HG02852 (cell line): Measurements from ENCODE around the gene PITRM1.

Source experiments
- ATAC-seq: cut with Tn5 transposase; IDR thresholded peaks from one replicate; pipeline ENCODE4 v1.9.1; 2021; ENCODE audit warnings: mild to moderate bottlenecking, moderate library complexity; ENCODE audit not compliant: unreplicated experiment

Gene PITRM1

DNA sequence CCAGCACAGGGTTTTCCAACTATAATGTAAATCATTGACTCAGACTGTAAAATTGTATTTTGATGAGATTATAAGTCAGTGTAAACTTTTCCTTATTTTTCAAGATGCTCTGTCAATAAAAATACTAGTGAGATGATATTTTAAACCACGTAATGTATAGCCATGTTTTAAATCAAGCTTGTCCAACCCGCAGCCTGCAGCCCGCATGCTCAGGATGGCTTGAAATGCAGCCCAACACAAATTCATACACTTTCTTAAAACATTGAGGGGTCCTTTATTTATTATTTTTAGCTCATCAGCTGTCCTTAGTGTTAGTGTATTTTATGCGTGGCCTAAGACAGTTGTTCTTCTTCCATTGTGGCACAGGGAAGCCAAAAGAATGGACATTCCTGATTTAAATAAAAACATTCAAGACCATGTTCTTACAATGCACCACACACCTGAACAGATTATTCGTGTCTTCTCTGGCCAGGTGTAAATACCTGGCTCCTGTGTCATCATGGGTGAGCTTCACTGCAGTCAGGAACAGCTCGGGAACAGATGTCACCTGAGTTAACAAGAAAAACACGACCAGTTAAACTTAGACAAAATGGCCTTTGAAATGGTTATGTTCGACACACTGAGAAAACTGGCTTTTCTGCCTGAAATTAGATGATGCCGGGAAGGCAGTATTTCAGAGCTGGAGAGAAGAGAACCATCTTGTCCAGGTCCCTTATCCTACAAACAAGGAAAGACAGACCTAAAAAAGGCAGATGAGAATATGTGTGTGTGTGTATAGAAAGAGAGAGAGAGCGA lies 5.9 kb downstream of the PITRM1 start:
- ATAC-seq: no peak

DNA sequence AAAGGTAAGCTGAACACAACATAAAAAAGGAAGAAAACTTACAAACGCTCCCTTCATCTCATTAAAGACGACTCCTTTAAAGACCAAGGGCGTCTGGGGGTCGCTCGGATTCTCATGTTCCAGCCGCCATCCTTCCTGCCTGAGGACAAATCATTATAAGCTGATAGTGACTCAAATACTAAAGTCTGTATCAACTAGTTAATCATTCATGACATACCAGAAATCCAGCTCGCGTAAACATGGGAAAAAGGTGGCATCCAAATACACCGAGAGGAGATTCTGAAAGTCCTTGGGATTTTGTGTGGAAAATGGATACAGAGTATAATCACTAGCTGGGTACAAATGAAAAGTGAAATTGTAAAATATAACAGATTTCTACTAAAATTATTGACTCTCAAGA lies 7.4 kb downstream of the PITRM1 start:
- no peak for ATAC-seq

DNA sequence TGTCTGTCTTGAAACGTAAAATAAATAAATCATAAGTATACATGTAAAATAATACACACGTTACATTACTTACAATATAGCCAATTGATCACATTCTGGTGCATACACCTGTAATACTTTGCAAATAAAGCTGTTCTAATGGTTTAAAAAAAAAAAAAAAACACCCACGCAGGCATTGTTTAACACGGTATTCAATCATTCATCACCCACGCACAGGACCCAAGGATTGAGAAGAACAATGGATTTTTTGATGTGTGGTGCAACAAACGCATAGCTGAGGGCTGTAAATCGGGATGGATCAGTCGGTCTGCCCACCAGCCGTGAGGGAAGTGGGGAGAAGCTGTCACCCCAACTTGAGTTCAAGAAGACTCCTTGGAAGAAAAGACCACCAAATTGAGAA lies 8.7 kb downstream of the PITRM1 start:
- no peak for ATAC-seq

DNA sequence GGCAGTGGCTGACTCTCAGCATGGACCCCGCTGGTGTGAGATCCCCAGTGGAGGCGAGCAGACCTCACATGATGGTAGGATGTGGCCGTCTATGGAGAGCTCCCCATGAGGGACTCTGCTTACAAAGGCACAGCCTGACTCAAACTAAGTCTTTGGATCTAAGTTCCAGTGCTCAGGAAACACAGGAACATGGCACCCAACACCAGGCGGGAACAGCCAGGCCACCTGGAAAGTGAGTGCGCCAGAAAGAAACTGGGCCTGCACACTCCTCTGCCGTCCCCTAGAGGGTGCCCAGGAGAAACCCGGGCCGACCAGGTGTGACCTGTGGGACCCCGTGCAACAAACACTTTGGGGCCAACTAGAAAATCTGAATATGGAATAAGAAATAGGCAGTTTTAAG lies 10.0 kb downstream of the PITRM1 start:
- no peak for ATAC-seq

DNA sequence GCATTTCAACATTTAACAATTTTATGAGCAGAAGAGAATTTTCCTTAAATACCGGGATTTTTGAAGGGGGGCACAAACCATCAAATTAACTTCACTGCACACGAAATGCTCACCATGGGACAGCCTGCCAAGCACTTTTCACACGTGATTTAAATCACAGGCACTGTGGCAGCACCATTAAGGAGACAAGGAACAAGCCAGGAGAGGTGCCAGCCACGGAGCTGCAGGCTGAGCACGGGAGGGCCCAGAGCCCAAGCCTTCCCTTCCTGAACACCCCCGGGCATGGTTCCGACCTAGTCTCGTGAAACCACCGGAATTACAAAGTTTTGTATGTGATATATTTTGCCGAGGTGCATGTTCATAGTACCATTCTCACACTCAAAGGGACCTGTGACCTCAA lies 13.4 kb downstream of the PITRM1 start:
- no peak for ATAC-seq

DNA sequence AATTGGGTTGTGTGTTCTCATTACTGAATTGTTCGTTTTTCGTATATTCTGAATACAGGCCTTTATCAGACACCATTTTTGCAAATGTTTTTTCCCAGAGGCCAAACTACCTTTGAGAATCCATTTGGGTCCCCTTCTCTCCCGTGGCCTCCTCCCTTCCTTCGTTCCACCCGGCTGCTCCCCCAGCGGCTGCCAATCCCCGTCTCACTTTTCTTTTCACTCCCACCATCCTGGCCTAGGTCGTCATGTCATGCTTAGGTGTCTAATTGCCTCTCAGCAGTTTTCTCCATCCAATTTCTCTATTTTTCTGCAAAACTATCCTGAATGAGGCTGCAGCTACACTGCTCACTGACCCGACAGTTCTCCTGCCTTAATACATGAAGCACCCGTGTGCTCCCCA lies 17.9 kb downstream of the PITRM1 start:
- no peak for ATAC-seq

DNA sequence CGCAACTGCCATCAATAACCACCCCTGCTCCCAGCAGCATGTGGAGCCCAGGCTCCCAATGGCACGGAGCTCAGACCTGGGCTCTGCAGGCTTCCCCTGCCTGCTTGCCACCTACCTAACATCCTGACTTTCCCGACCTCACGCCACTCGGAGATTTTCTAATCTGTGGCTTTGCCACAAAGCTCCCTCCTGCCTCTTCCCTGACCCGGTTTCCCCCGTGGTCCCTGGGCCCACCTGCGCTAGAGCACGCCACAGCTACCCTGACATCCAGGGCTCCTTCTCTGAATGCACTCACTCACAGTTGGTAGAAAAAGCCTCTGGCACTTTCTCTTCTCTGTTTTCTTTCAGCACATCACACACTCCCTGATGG lies 20.0 kb downstream of the PITRM1 start:
- no peak for ATAC-seq

DNA sequence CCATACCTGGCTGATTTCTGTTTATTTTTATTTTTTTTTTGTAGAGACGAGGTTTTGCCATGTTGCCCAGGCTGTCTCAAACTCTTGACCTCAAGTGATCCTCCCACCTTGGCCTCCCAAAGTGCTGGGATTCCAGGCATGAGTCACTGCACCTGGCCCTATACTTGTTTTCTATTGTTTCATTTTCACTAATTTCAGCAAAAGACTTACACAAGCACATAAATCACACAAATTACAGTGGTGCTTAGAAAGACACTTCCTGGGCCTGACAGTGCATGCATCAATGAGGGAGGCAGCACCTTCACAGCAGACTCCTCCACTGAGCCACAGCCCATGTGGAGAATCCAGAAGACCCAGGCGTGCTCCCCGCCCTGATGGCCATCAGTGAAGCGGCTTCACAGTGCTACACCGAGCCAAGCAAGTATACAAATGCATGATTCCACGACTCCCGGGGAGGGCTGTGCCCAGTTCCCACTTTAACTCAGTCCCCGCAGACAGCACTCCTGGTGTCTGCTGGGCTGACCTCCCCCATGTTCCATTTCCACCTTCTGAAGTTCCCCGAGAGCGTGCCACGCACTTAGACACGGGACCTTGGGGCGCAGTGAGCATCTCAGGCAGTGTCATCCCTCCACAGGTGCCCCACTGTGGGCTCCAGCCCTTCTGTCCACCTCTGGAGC lies 20.6 kb downstream of the PITRM1 start:
- ATAC-seq: no peak

DNA sequence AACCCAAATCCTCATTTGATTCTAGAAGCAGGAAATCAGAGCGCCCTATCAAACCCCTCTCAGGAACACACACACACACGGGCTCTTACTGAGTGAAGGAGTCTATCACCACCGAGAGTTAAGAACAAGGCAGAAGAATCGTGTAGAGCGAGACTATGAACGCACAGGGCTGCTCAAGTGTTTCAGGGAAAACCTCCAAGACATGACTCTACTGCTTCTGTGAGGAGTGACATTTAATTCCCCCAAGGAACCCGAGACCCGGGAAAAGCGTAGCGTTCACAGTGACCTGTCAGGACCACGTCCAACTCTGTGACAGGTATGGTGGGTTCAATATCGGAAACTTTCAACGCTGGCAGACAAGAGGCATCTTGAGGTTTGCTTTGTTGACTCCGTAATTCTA lies 21.6 kb downstream of the PITRM1 start:
- no peak for ATAC-seq

DNA sequence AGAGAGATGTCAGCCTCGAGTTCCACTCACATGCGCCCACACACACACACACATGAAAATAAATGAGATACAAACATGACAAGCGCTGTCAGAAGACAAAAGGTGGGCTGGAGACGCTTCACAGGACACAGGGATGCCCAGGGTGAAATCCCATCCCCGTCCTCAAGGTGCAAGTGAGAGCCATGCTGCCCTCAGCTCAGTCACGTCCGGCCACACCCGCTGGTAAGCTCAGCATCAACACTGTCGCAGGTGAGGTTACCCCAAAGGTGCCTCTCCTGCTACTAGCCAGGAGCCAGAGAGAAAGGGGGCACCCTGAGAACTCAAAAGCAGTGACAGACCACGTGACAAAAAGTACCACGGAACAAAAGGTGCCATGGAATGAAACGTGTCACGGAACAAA lies 22.2 kb downstream of the PITRM1 start:
- no peak for ATAC-seq

DNA sequence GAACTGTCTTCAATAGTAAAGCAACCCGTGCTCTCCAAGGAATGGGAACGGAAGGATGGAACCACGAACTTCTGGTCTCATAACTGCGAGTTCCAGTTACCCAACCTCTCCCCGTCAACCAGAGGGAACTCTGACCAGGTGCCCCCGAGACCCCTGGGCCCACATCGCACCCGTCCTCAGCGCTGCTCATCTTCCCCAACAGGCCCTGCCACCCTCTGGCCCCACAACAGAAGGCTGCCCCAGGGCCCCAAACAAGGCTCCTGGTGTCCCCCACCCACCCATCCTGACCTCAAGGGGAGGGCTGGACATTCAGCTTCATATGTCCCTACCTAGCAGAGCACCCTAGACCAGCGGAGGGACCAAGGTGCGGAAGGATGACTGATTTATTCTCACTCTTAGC lies 22.7 kb downstream of the PITRM1 start:
- no peak for ATAC-seq

DNA sequence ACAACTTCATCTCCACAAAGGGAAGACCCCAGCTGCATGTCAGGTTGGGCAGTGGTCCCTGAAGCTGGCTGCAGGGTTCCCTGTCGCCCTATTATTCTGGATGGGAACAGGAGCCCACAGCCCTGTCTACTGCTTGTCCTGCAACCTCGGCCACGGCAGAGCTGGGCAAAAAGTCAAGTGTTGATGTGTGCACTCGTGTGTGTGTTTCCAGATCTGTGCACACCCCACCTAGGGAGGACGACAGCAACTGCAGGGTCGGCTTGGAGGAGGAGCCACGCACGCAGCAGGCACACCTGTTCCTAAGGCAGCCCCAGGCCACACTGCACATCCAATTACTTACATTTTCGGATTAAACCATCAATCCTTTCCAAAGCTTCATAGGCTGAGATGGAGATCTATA lies 23.6 kb downstream of the PITRM1 start:
- ATAC-seq: no peak

DNA sequence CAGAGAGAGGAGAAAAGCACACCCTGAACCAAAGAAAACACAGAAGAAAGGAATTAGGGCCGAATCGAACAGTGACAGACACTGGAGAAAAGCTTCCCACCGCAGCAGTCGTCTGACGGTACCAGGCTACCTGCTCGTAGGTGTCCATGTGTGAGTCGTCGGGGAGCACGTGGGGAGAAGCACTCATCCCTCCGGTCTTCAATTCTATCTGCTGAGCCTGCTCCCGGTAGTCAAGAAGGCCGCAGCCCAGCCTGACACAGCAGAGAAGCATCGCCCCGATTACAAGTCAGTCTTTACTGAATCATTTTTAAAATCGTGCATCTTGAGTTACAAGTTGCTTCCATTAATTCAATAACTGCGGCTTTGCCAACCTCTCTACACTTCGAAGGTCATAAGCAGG lies 24.5 kb downstream of the PITRM1 start:
- no peak for ATAC-seq

DNA sequence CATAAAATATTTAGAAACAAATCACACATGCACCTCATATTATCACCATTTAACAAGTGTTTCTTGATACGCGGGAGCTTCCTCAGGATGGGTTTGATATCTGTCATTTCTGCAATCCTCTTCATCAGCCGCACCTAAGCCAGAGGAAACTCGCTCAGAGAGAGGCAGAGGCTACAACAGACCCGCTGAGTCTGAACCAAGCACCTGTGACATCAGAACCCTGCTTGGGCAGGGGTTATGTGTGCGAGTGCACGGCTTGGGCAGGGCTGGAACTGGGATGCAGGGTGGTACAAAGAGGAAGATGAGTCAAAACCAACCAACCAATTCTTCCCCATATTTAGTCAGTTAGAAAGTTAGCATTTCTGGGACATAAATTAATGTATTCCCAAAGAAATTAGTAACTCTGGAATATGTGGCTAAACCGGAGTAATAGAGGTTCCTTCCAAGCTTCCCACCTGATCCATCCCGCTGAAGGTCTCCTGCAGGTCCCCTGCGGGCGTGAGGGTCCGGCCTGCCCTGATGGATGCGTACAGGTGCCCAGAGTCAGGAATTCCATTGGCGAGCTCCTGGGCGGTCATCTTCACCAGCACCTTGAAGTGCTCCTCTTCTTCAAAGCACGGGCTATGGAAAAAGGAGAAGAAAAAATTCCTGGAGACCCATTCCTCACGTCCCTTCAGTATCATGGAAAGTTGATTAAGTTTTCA lies 25.3 kb downstream of the PITRM1 start:
- ATAC-seq: no peak

DNA sequence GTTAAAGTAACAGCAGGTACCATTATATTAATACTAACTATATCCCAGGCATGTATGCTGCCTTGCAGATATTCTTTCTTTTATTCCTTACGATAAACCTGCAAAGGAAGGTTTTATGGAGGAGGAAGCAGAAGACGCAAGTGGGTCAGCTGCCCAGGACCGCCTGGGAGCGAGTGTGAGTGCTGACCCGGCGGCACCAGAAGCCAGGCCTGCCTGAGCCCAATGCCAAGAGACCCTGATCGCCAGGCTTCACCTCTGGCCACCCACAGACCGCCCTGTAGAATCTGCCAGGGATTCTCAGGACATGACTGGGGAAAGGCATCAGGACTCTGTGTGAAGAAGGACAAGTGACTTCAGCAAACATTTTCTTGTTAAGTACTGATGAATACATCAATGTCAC lies 26.3 kb downstream of the PITRM1 start:
- no peak for ATAC-seq

DNA sequence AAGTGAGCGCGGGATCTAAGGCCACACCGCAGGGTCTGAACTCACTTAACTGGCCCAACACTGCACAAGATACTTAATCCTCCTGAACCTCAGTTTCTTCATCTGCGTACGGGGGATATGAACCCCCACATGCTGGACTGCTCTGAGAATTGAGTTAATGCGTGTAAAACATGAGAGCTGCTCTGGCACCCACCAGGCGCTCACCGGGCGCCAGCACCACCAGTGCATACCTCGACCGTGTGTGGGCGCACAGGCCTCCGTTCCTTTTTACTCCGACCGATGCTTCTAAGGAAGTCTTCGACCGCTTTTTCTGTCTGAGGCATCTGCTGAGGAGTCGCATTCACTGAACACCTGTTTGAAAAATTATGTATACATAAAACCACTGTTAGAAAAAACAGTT lies 27.2 kb downstream of the PITRM1 start:
- ATAC-seq: no peak

DNA sequence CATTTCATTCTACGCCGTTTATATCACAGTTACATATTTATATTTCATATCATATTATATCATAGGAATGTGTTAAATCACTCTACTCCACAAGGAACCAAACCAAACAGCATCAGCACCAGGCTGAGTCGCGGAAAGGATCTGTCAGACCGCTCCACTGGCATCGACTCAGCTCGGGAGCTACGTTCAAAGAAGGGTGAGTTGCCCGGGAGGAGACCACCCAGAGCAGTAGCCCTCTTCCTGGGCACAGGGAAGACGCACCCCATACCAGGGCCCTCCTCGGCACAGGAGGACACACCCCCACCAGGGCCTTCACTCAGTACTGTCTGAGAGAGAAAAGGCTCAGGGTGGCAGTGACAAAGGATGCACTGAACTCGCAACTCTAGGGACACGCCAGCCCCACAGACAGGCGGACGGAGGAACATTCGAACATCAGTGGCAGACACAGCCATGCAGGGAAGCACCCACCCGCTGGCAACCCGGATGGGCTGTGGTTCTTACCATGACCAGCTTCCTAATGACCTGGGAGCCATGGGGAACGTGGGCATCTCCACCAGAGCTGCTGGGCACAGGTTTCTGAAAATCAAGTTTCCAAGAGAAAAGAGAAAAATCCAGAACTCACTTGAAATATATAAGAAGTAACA lies 28.7 kb downstream of the PITRM1 start:
- ATAC-seq: no peak

DNA sequence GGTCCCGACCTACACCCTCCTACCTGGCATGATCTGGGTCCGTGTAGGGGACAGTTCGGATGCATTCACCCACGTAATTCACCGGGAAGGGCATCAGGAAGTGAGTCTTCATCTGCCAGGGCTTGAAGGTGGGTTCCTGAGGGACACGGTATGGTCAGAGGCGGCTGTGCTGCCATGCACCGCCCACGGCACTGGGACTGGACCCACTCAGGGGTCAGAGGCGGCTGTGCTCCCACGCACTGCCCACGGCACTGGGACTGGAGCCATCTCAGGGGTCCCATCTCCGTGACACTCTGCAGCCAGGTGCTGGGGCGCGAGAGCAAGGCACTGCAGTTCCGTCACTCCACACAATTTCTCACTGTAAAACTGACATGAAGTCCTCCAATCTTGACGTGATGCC lies 29.2 kb downstream of the PITRM1 start:
- ATAC-seq: no peak

DNA sequence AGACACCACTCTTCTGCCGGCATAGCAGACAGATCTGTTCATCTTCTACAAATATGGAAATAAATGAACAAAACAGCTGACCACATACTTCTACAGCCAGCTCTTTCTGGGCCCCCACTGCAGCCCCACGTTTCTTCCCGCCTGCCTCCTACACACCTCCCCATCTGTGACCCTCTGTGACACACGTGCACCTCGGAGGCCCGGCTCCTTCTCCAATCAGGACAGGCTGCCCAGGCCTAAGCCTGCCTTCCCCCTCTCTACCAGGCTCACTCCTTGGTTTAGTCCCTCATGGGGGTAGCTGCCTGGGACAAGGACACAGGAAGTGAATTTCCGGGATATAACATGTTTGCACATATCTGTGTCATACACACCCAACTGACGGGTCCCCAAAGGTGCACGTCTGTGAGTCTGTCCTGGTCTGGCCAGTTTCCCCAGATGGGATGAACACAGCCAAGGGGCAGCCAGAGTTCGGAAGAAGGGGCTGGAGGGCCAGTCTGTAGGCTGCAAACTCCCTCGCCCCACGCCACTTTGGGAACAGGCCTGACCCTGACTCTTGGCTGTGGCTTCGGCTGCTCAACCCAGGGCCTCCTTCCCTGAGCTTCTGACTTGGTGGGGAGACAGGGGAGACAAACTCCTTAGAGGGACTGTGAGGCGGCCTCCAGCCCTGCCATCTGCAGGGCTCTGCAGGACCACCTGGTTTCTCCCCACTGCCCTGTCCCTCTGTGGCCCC lies 30.3 kb downstream of the PITRM1 start:
- no peak for ATAC-seq

DNA sequence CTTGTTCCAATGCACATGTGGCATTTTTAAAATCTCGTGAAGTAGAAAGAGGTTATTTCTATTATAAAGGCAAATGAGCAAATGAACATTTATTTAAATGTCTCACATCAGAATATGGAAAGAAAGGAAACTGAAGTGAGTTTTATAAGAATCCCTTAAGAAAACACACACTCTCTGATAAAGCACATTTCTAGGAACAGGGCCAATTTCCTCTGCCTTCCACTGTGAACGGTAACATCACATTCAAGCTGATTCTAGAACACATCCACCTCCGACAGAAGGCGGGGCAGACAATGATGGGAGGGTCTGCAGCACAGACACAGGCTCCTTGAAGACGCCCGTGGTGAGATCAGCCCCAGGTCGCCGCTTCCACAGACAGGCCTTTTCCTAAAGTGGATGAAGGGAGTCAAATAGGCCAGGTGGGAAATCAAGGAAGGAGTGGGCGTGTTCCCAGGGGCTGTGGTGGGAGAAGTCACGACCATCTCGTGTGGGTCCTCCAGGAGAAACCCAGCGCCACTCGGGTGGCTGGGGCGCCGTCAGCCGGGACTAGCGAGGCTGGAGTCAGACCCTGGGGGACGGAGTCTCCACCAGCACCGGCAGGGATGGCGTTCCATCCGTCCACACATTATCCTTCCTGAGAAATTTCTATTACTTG lies 31.1 kb downstream of the PITRM1 start:
- no peak for ATAC-seq

DNA sequence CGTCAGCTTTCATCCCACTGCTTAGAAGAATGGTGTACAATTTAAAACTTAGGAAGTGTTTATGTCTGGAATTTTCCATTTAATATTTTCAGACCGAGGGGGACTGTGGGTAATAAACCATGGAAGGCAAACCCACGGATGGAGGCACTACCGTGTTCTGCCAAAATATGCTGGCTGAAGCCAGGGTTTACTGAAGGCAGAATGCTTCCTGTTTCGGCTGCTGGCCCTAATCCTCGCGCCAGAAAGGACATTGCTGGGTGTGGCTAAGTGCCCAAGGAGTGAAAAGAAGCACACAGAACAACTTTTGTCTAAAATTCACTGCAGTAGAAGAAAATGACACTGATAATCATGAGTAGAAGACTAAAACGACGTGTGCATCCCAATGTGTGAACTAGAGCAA lies 32.3 kb downstream of the PITRM1 start:
- no peak for ATAC-seq
